Dedifferentiated amniotic fluid mesenchymal stem cell (primary cell): ENCODE results near the gene ECHDC1.
"Not testable (repeated sequence)": the region's sequence is repeated elsewhere in the genome, so short reads cannot be mapped to it uniquely, and the experiment has no call there.

Experiments
- DNase-seq: peaks from one replicate; pipeline ENCODE4 v3.0.0-alpha.2; 2016; ENCODE audit errors: extremely low spot score

Gene ECHDC1, protein sequence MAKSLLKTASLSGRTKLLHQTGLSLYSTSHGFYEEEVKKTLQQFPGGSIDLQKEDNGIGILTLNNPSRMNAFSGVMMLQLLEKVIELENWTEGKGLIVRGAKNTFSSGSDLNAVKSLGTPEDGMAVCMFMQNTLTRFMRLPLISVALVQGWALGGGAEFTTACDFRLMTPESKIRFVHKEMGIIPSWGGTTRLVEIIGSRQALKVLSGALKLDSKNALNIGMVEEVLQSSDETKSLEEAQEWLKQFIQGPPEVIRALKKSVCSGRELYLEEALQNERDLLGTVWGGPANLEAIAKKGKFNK

DNA sequence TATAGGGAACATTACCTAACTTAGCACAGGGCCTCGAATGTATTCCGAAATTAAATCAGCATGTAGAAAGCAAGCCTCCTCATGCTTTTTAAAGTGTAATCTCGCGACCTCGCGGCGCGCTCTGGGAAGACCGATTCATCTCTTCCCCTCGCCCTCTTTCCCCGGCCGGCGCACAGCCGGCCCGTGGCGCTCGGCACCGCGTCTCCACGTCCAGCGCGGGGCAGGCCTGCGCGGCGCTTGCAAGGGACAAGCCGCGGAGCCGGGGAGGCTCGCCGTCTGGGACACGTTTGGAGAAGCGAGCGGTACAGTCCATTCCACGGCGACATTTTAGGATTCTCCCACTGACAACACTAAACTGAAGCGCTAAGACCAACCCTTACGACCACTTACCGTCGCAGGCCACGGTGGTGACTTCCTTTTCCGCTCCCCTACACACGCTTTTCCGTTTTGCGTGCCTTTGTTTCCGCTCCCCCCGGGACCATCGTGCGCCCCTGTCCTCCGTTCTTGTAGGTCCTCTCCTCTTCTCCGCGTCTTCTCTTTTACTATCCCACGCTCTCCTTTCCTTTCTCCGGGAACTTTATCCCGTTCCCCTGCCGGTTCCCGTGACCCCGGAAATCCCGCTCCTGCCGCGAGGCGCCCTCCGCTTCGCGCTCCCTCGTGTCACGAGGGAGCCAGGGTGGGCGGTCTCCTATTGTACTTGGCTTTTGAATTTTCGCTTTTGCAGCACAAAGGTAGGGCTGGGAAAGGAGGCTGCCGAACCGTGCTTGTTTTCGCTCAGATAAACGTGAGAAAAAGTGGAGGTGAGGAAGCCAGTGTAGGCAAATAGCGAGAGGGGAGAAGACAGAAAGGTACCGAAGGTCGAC is at the start of gene ECHDC1:
TSS of gene ECHDC1 (minus strand) at position 664 of the 863 bp plus-strand sequence. CDS start 12,581 bp downstream, outside the sequence.
- peak; percentile 60 for DNase-seq

DNA sequence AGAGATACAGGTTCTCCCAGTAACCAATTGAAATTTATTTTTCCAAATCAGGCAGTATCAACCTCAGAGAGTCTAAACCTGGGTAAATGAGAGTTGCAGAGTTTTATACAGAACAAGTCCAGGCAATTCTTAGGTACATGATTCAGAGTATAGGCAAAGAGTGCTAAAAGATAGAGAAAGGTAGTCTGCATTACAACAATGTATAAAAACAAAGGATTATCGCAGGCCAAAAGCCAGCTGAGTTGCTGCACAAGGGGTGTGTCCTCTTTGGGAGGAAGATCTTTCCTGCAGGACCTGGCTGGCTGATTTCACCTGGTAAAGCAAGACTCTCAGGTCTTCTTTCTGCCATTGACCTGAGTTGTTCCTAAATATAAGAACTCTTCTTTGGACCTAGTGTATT is 48.9 kb upstream of the ECHDC1 start:
- DNase-seq: no peak

DNA sequence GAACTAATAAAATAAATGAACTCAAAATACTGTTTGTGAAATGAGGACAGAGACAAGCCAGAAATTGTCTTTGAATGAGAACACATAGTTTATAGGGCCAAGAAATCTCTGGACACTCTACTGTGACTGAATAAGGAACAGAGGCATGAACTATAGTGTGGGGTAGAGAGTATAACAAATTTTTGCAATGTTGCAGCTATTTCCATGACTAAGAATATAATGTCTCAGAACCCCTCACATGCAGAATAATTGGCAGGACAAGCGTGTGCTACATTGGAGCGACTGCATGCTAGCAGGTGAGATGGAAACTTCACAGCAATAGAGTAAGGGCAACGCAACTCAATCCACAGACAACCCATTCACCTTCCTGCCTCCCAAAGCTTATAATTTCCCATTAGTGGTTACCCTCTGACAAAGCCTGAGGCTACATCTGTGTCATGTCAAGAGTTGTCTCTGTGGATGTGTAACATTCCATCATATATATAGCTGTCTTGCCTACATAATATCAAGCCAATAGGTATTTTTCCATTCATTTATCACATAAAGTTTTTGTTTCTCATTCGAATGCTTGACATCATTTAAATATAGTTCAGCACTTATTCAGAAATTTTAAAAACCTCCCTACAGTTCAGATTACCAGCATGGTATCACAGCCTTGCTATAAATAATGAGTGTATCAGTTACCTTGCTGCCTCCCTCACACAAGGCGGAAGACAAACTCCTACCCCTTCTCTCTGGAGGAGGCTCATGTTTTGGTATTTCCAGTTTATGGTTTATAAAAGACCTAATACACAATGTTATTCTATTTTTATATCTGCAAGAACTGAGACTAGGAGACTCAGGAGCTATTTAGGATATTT is 47.9 kb upstream of the ECHDC1 start:
- DNase-seq: no peak

DNA sequence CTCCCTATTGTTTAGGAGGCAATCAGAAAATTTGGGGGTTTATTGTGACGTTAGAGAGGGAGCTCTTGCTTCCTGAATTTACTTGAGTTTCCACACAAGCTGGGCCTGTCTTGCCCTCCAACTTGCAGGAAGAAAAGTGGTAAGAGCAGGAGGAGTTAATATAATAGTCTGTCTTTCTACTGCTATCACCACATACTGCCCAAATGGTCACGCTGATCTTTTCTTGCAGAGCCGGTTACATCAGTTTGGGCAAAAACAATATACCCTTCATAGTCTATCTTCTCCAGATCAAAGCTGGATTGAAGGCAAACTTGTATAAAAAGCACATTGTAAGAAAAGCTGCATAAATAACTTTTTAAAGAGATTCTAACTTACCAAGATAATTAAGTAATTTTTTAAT is 46.3 kb upstream of the ECHDC1 start:
- DNase-seq: no peak

DNA sequence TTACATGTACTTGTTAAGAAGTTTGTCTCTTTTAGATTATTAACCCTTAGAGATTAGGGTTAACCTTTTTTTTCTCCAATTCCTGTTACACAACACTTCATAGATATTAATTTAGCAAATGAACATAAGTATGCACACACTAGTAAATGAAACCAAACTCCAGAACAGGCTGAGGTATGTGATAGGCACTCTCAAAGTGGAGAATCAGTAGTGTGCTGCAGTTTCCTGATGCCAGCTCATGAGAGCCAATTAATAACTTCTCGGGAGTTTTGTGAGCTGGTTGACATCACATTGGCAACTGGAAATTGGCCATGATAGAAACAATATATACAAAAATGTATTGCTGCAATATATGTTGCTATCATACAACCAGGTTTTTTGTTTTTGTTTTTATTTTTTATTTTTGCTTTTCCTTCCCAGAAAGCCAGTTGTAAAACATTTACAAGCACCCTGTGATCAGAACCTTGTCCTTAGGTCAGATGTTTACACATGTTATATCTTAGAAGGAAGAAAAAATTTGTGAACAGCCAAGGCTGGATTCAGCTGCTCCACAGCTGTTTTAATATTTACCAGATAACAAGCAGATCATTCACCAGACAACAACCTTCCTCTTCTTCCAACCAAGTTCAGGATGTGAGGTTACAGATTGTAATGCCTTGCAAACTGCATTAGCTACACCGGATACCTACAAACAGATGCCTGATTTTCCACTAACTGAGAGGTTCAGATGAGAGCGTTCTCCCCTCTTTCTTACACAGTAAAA is 42.4 kb upstream of the ECHDC1 start:
- no peak for DNase-seq

DNA sequence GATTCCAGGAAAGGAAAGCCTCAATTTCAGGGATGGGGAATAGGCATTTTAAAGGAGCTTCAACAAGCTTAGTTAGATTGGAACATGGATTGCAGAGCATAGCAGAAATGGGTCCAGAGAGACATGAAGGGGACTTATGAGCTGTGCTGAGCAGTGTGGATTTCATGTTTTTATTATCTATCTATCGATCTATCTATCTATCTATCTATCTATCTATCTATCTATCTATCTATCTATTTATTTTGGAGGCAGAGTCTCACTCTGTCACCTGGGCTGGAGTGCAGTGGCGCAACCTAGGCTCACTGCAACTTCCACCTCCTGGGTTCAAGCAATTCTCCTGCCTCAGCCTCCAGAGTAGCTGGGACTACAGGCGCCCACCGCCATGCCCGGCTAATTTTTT is 41.4 kb upstream of the ECHDC1 start:
- DNase-seq: not testable (repeated sequence)

DNA sequence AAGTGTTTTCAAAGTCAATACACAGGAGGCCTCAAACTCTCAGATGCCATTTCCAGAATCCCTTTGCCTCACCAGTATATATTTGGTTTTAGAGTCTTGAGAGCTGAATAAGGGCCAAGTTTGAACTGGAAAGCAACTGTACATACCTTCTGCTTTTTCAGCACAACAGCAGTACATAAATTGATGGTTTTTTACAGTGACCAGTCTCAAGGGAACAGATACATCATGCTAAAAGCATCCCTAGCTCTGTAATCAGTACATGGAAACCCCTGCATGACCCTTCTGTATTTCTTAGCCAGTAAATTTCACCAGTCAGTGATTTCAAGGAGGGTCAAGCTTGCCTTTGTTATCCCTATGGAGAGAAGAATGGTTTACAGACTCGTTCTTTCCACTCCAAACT is 40.6 kb upstream of the ECHDC1 start:
- no peak for DNase-seq

DNA sequence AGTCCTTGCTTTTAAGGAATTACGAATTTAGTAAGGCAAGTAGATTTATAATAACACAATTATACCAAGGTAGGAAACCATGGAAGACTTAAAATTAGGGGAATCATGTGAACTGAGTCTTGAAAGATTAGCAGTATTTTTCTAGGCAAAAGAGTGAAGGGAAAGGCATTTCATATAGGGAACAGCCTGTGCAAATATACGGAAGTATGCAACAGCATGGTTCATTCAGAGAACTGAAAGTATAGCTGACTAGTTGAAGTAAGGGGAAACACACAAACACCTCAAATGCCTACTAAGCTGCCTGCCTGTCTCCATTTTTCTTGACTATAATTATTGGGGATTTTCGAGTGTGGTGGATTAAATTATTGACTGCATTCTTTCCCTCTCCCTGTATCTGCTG is 39.0 kb upstream of the ECHDC1 start:
- no peak for DNase-seq

DNA sequence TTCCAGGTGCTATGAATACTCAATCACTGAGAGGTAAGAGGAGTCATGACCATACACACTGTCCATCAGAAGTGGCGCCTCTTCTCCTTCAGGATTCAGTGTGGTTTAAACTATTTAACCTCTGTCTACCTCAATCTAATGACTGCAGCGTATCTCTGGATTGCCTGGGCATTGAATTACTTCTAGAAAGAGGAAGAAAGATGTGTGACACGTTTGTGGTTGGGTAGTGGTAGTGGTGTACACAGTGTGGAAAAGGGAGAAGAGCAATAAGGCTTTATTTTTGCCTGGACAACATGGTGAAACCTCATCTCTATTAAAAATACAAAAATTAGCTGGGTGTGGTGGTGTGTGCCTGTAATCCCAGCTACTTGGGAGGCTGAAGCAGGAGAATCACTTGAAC is 38.0 kb upstream of the ECHDC1 start:
- DNase-seq: no peak

DNA sequence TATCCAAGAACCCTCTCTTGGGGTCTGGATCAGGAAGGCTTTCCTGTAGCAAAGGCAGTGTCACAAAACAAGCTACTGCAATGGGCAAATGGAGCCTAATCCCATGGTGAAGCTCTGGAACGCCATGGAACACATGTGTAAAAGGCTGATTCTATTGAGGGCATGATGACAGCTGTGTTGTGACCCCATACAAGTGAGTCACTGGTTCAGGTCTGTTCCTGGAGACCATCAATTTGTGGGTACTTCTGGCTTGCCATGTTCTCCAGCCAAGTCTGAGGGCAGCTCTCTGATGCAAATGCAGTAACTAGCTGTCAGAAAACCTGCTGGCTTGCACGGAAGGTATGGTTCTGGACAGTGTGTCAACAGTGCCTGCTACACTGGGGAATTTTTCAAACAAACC is 33.3 kb upstream of the ECHDC1 start:
- DNase-seq: no peak

DNA sequence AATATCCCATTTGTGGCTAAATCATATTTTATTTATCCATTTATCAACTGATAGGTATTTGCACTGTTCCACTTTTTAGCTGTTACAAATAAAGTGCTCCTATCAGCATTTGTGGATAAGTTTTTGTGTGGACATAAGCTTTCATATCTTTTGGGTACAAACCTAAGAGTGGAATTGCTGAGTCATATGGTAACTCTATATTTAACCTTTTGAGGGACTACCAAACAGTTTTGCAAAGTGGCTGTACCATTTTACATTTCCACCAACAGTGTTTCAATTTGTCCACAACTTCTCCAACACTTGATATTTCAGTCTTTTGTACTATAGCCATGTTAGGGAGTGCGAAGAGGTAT is 23.6 kb upstream of the ECHDC1 start:
- no peak for DNase-seq

DNA sequence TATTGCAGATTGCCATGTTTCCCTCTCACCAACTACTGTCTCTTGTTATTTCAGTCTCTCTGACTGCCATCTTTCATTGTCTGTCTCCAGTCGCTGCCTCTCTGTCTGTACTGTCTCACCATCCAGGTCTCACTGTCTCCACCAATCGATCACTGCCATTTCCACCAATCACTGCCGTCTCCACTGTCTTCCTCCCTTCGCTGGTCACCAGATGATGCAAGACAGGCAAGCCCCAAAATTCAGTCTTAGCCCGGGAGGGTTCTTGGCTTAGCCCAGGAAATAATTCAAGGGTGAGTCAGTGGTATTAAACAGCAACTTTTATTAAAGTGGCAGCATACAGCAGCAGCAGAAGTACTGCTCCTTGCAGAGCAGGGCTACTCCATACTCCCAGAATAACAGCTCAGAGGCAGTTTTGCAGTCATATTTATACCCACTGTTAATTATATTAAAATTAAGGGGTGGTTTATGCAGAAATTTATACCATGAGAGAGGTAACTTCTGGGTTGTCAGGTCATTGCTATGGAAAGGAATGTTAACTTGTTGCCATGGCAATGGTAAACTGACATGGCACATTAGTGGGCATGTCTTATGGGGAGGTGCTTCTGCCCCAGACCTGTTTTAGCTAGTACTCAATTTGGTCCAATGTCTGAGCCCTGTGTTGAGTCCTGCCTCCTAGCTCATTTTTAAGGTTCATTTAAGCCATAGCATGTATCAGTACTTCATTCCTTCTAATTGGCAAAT is 23.0 kb upstream of the ECHDC1 start:
- peak; percentile 96 for DNase-seq

DNA sequence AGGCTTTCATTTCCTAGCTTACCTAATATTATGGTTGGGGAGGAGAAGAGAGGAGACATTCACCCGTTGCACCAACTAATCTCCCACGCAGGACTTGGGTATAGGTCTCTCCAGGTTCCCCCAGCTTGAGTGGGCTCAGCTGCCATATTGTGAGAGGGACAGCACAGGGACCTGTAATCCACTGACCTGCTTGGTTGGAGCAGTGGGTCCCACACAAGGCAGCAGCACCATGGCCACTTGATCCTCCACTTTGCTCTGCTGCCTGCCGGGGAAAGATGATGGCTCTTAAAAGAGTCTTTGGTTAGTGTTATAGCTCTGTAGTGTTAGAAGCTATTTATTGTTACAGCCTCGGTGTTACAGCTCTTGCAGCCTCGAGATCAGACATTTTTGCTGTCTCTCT is 22.5 kb upstream of the ECHDC1 start:
- DNase-seq: no peak

DNA sequence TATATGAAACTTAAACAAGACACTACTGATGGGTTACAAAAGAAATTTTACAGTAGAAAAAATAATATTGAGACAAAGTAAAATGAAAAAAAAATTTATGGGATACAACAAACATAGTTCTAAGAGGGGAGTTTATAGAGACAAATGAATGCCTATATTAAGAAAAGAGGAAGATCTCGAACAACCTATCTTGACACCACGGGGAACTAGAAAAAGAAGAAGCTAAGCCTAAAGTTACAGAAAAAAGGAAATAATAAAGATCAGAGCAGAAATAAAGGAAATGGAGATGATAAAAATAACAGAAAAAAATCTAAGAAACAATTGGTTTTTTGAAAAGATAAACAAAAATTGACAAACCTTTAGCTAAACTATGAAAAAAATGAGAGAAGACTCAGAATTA is 9.1 kb upstream of the ECHDC1 start:
- no peak for DNase-seq

DNA sequence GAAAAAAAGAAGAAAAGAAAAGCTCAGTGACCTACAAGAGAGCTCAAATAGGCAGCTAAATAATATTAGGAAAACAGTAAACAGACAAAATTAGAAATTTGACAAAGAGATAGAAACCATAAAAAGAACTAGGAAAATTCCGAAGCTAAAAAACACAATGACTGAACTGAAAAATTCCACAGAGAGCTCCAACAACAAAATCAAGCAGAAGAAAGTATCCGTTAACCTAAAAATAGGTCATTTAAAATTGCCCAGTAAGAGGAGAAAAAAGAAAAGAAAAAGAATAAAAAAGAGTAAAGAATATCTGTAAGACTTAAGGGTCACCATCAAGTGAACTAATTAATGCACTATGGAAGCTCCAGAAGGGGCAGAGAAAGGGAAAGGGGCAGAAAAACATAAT is 6.6 kb upstream of the ECHDC1 start:
- no peak for DNase-seq

DNA sequence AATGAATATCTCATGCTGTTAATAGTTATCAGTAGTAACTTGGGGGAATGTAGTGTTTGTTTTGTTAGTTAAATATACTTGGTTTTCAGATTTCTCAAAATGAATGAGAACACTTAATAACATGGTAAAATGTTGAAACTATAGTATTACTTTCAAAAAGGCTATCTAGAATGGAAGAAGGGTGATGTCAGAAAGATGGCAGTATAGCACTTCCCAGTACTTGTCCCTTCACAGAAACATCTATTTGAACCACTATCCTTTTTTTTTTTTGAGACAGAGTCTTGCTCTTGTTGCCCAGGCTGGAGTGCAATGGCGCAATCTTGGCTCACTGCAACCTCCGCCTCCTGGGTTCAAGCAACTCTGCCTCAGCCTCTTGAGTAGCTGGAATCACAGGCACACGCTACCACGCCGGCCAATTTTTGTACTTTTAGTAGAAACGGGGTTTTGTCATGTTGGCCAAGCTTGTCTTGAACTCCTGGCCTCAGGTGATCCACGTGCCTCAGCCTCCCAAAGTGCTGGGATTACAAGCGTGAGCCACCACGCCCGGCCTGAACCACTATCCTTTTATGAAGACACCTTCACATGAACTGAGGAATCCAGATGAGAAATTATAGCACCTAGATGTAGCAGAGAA is 4.7 kb upstream of the ECHDC1 start:
- DNase-seq: no peak

DNA sequence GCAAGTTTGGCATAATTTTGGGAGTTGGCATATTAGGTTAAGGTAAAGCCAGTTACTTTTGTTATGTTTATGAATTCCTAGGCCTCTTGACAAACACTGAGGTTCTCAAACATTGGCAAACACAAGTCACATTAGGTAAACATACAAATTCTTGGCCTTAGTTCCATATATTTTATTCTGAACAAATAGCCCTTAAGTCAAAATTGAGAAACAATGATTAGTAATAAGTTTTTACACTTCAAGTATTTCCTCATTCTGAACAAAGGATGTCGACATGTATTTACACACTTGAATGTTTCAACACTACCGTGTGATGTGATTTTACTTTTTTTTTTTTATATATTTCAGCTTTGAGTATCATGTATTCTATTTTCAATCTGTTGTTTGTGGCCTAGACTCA is 3.8 kb upstream of the ECHDC1 start:
- no peak for DNase-seq

DNA sequence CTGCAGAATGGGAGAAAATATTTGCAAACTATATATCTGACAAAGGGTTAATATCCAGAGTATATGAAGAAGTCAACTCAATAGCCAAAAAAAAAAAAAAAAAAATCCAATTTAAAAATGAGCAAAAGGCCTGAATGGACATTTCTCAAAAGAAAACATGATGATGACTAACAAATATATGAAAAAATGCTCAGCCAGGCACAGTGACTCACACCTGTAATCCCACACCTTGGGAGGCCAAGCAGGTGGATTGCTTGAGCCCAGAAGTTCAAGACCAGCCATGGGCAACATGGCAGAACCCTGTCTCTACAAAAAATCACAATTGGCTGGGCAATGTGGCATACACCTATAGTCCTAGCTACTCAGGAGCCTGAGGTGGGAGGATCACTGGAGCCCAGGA is 2.1 kb upstream of the ECHDC1 start:
- DNase-seq: no peak

DNA sequence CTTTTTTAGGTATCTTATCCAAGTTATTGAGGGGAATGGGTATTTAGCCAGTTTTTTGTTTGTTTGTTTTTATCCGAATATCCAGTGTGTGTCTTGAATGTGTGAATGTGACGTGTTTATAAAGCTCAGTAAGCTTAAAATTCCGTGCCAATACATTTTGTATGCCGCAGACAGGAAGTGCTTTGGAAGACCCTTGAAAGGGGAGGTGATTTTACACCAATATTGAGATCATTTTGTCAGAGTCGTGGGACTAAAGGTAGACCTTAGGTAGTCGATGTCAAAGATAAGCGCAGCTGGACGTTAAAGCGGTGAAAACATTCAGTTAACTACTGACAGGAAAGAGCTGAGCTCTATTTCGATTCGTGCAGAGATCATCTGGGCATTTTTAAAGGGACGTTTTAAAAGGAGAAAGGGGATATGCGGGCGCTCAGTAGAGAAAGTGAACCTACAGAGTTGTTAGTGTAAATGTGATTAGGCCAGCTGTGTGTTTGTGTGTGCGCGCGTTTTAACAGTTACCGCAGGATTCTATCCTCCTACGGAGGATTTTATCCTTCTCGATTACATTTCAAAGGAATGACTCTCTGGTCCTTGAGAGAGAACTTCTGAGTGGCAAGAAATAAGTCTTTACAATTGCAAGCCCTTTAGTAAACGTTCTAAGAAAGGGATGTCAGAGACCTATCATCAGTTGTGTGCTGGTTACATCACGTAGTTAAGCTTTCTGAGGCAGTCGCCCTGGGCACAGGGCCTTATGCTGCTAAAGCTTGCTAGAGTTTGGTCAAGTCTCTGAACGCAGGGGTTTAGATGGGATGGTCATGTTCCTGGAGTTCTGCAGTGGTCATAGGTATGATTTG is 625 bp upstream of the ECHDC1 start:
- peak; percentile 55 for DNase-seq
